Ovary (tissue), 9 donors: ENCODE measurements around the gene SCAPER. TPM values are rescaled to one million over a fixed set of nuclear protein-coding genes. Genes with fewer than 3 reads are reported as not detected.

Source experiments
- DNase-seq, 5 donors: peaks; one replicate each; pipeline ENCODE4 v3.0.0-alpha.2; 2019 to 2020
- H3K27ac ChIP-seq, 2 donors: fragments of 200-600 bp; one replicate each; pipeline versions ENCODE4 v1.5.1 to v1.8.0; 2019 to 2022
- H3K27me3 ChIP-seq: fragments of 200-600 bp; one replicate; pipeline ENCODE4 v1.8.0; 2022
- H3K36me3 ChIP-seq: fragments of 200-600 bp; sonication (generic); one replicate; pipeline ENCODE4 v1.5.1; 2019
- H3K4me1 ChIP-seq: one replicate; pipeline ENCODE4 v1.8.1; 2013; ENCODE audit warnings: mild to moderate bottlenecking, moderate library complexity; ENCODE audit not compliant: insufficient read depth
- H3K4me3 ChIP-seq: fragments of 200-600 bp; sonication (generic); one replicate; pipeline ENCODE4 v1.5.1; 2017
- H3K9me3 ChIP-seq, 2 donors: fragments of 200-600 bp in 1 of 2; sonication (generic) in 1 of 2; one replicate each; pipeline versions ENCODE4 v1.5.1 to v1.8.1; 2013 to 2019; ENCODE audit warnings: mild to moderate bottlenecking in 1 of 2, moderate library complexity in 1 of 2
- EP300 ChIP-seq: sonication (generic); formaldehyde crosslinking; IDR thresholded peaks from one replicate; pipeline ENCODE4 v1.6.1; 2017; ENCODE audit warnings: antibody characterized with exemption
- POLR2A ChIP-seq: fragments of 450-650 bp; IDR thresholded peaks from one replicate; pipeline ENCODE4 v1.6.1; 2017; ENCODE audit warnings: antibody characterized with exemption, mild to moderate bottlenecking, moderate library complexity
- WGBS, 3 donors: extraction: QIAGEN DNeasy Blood & Tissue Kit in 1 of 3; methylation state at CpG; one replicate each; pipeline versions ENCODE4 v1.1.5 to v1.1.7; 2013 to 2017; 5-methylcytosine and 5-hydroxymethylcytosine counted together
- intact Hi-C, 4 donors: fragments of 100-400 bp; cut with DNase I; formaldehyde crosslinking; loops; one replicate each; pipeline versions ENCODE4 v1.11.0 to v1.15.1; 2022 to 2023
- polyA plus RNA-seq, 2 donors: library from polyadenylated mRNA; stranded (reverse); fragments of 200-250 nt in 1 of 2; fragments of 350-450 nt in 1 of 2; fragmentation: Illumina TruSeq in 1 of 2; extraction: RNeasy Lipid Tissue Mini Kit (QIAGEN cat#74804) in 1 of 2; gene quantifications; one replicate each; pipeline ENCODE4 v1.2.3, GENCODE V29; 2013 to 2014
- total RNA-seq, 7 donors: library from RNA; depleted of rRNA in 2 of 7; stranded (reverse); fragments of >200 nt in 2 of 7; fragmentation: NEBNext Ultra II Directional in 3 of 7; extraction: Animal tissue kit (Norgen Biotek cat#: 25700) in 3 of 7; gene quantifications; one replicate each; pipeline versions ENCODE4 v1.1.0 to v1.2.4, GENCODE V29; 2016 to 2023
- TF ChIP-seq, protein P1 (sequence below), 3 donors: fragments of 450-650 bp in 2 of 3; fragments of 200-600 bp in 1 of 3; IDR thresholded peaks; one replicate each; pipeline versions ENCODE4 v1.5.1 to v1.8.0; 2016 to 2022; ENCODE audit warnings: antibody characterized with exemption in 3 of 3, mild to moderate bottlenecking in 1 of 3
- donor health status: DM: no; HTN: no; CAD: no; lungs with moderate emphysema.
- donor health status: DM: no; HTN: no; CAD: no.
- donor health status: Bipolar disorder and iron deficiency.
- donor health status: DM: yes; HTN: yes; CAD: no.
- donor health status: DM: no; HTN: no; CAD: no.
- donor health status: DM: yes; HTN: yes; CAD: no.

The SCAPER gene
- total and polyA plus RNA-seq, 9 donors = 13.7 to 45.8 (median 27.9) TPM

DNA sequence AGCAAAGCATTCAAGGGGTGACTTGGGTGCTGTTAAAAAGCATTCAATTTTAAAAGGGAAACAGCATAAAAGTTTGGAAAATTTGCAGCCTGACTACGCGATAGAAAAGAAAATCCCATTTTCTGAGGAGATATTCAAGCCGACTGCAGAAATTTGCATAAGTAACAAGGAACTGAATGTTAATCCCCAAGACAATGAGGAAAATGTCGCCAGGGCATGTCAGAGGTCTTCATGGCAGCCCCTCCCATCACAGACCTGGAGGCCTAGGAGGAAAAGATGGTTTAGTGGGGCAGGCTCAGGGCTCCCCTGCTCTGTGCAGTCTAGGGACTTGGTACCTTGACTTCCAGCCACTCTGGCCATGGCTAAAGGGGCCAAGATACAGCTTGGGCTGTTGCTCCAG is 475.5 kb downstream of the SCAPER start:
- no peak overlapping the region for H3K4me3 ChIP-seq
- 97 to 99% (median 97%) methylated on average over 4 of the region's 4 CpGs for WGBS, 3 donors
- H3K36me3 ChIP-seq = no peaks in the 10 kb centered on the region
- H3K27me3 ChIP-seq = no peaks in the 10 kb centered on the region
- no peak for DNase-seq
- intact Hi-C loops = no loop called here
- H3K27ac ChIP-seq = no peak overlapping the region
- no peaks in the 10 kb centered on the region for H3K4me1 ChIP-seq
- TF ChIP-seq EP300 = no peak
- TF ChIP-seq, protein P1, sequence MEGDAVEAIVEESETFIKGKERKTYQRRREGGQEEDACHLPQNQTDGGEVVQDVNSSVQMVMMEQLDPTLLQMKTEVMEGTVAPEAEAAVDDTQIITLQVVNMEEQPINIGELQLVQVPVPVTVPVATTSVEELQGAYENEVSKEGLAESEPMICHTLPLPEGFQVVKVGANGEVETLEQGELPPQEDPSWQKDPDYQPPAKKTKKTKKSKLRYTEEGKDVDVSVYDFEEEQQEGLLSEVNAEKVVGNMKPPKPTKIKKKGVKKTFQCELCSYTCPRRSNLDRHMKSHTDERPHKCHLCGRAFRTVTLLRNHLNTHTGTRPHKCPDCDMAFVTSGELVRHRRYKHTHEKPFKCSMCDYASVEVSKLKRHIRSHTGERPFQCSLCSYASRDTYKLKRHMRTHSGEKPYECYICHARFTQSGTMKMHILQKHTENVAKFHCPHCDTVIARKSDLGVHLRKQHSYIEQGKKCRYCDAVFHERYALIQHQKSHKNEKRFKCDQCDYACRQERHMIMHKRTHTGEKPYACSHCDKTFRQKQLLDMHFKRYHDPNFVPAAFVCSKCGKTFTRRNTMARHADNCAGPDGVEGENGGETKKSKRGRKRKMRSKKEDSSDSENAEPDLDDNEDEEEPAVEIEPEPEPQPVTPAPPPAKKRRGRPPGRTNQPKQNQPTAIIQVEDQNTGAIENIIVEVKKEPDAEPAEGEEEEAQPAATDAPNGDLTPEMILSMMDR (IDR thresholded peaks at IDR 0.05) = no peak
- no peak for TF ChIP-seq POLR2A
- H3K9me3 ChIP-seq = peaks cover 0 to 5% of the 10 kb centered on the region in 2 donors

DNA sequence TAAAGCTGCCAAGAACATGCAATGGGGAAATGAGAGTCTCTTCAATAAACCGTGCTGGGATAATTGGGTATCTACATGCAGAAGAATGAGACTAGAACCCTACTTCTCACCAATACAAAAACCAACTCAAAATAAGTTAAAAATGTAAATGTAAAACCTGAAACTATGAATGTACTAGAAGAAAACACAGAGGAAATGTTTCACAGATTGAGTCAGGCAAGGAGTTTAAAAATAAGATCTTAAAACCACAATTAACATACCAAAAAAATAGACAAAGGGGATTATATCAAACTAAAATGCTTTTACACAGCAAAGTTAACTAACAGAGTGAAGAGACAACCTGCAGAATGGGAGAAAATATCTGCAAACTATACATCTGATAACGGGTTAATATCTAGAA is 478.2 kb downstream of the SCAPER start:
- H3K4me1 ChIP-seq = no peaks in the 10 kb centered on the region
- no peak overlapping the region for H3K4me3 ChIP-seq
- TF ChIP-seq, protein P1 (IDR thresholded peaks at IDR 0.05) = no peak
- TF ChIP-seq EP300 (no peak), POLR2A (no peak)
- H3K27ac ChIP-seq = no peak overlapping the region
- 95 to 98% (median 98%) methylated on average over 2 of the region's 2 CpGs for WGBS, 3 donors
- intact Hi-C loops = no loop called here
- H3K9me3 ChIP-seq = peaks cover 0 to 5% of the 10 kb centered on the region in 2 donors
- no peaks in the 10 kb centered on the region for H3K36me3 ChIP-seq
- no peaks in the 10 kb centered on the region for H3K27me3 ChIP-seq
- no peak for DNase-seq

DNA sequence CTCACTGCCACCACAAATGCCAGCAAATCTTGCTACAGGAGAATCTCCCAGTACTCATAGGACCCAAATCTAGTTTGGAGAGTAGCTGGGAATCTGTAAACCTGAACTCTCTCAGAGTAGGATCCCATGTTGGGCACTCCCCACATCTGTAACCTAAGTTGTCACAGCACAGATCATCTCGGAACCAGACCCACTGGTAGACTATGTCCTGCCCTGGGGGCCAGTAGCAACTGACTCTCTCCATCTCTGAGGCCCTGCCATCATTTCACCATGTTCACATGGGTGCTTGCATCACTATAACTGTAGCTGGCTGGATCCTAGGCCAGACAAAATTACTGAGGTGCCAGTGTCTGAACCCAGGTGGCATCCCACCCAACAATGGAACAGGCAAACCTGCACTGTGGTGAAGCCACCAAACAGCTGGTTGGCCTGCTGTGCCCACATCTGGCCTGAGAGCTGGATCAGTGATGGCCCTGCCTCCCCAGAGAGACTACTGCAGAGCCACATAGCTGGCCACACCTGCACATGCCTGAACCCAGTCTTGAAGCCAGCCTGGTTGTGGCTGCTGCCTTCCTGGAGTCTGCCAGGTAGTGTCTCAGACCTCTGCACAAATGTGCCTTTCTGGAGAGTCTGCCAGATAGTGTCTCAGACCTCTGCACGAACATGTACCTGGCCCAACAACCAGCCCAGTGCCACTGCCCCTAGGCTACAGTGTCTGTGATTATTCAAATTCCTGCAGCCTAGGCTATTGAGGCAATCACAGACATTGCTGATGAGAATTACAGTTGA is 486.6 kb downstream of the SCAPER start:
- DNase-seq = no peak
- H3K9me3 ChIP-seq = no peaks in the 10 kb centered on the region
- no peak overlapping the region for H3K4me3 ChIP-seq
- no peaks in the 10 kb centered on the region for H3K4me1 ChIP-seq
- TF ChIP-seq, protein P1 (IDR thresholded peaks at IDR 0.05) = no peak
- TF ChIP-seq POLR2A = no peak
- H3K27me3 ChIP-seq = no peaks in the 10 kb centered on the region
- intact Hi-C loops = no loop called here
- H3K36me3 ChIP-seq = no peaks in the 10 kb centered on the region
- WGBS, 3 donors = 92 to 96% (median 95%) methylated on average over 2 of the region's 2 CpGs
- no peak overlapping the region for H3K27ac ChIP-seq

DNA sequence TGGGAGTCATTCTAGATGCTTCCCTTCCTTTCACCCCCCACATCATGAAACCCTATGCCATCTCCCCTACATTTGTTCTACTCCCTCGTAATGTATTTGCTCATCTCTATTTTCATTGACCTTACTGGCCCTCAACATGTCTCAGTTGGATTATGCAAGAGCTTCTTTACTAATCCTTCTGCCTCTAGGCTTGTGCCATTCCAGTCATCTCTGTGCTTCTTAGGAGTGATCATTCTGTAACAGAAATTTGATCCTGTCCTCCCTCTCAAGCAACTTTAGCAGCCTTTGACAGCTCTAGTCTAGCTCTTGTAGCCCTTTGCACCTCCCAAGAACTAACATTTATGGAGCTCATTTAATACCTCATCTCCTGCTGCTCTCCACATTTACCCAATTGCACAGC is 503.9 kb downstream of the SCAPER start:
- no peaks in the 10 kb centered on the region for H3K36me3 ChIP-seq
- intact Hi-C loops = no loop called here
- 70 to 91% (median 78%) methylated on average over 1 of the region's 1 CpG for WGBS, 3 donors
- H3K27ac ChIP-seq = no peak overlapping the region
- no peaks in the 10 kb centered on the region for H3K27me3 ChIP-seq
- no peaks in the 10 kb centered on the region for H3K4me1 ChIP-seq
- H3K9me3 ChIP-seq = no peaks in the 10 kb centered on the region
- DNase-seq = no peak
- TF ChIP-seq, protein P1 (IDR thresholded peaks at IDR 0.05) = no peak
- TF ChIP-seq POLR2A = no peak
- no peak for TF ChIP-seq EP300
- H3K4me3 ChIP-seq = no peak overlapping the region
